Fibroblast of lung (primary cell): ENCODE data around the gene ZC3H12C. TPM values are rescaled to one million over a fixed set of nuclear protein-coding genes. Genes with fewer than 3 reads are reported as not detected.

Source experiments
- DNase-seq, 2 donors: peaks; one replicate each; pipeline versions ENCODE4 v3.0.0 to v3.0.0-alpha.2; 2010; ENCODE audit warnings: low read depth in 2 of 2
- H2AFZ ChIP-seq: 2 replicates; pipeline ENCODE4 v1.5.1; 2012; ENCODE audit warnings: low read length, control low read depth, inconsistent platforms
- H3K27ac ChIP-seq: 2 replicates; pipeline ENCODE4 v1.5.1; 2011; ENCODE audit warnings: low read length, control low read depth; ENCODE audit not compliant: insufficient read depth
- H3K27me3 ChIP-seq: 2 replicates; pipeline ENCODE4 v1.5.1; 2011; ENCODE audit warnings: mild to moderate bottlenecking, low read length; ENCODE audit not compliant: control insufficient read depth, insufficient read depth
- H3K36me3 ChIP-seq: 2 replicates; pipeline ENCODE4 v1.5.1; 2011; ENCODE audit warnings: low read length; ENCODE audit not compliant: control insufficient read depth, insufficient read depth
- H3K4me1 ChIP-seq: 2 replicates; pipeline ENCODE4 v1.5.1; 2011; ENCODE audit warnings: low read length; ENCODE audit not compliant: control insufficient read depth, insufficient read depth; ENCODE audit errors: extremely low read depth
- H3K4me2 ChIP-seq: 2 replicates; pipeline ENCODE4 v1.5.1; 2011; ENCODE audit warnings: low read length, control low read depth; ENCODE audit not compliant: insufficient read depth; ENCODE audit errors: extremely low read depth
- H3K4me3 ChIP-seq, 4 experiments: fragments of 200-600 bp in 1 of 4; sonication (generic) in 1 of 4; replicated peaks in 1 of 4; 2 replicates each; pipeline ENCODE4 v1.5.1; 2011 to 2016; ENCODE audit warnings: low read length in 4 of 4, low read depth in 3 of 4, mild to moderate bottlenecking in 3 of 4, control low read depth in 2 of 4, inconsistent platforms in 1 of 4, mixed read lengths in 1 of 4; ENCODE audit not compliant: insufficient read depth in 1 of 4; ENCODE audit errors: control extremely low read depth in 1 of 4
- H3K79me2 ChIP-seq: 2 replicates; pipeline ENCODE4 v1.5.1; 2012; ENCODE audit warnings: mild to moderate bottlenecking, low read length, inconsistent platforms; ENCODE audit not compliant: control insufficient read depth, insufficient read depth
- H3K9ac ChIP-seq: 2 replicates; pipeline ENCODE4 v1.5.1; 2011; ENCODE audit warnings: mild to moderate bottlenecking, low read length, control low read depth; ENCODE audit not compliant: insufficient read depth
- H3K9me3 ChIP-seq: 2 replicates; pipeline ENCODE4 v1.5.1; 2012; ENCODE audit warnings: low read depth, low read length; ENCODE audit not compliant: control insufficient read depth, insufficient read depth
- H4K20me1 ChIP-seq: 2 replicates; pipeline ENCODE4 v1.5.1; 2011; ENCODE audit warnings: low read length; ENCODE audit not compliant: control insufficient read depth, insufficient read depth; ENCODE audit errors: extremely low read depth
- EZH2 ChIP-seq: IDR thresholded peaks from 2 replicates; pipeline ENCODE4 v1.5.1; 2012; ENCODE audit warnings: low read length, control low read depth, mild to moderate bottlenecking; ENCODE audit errors: missing control alignments
- polyA plus RNA-seq, 2 donors: library from polyadenylated mRNA; depleted of rRNA in 1 of 2; stranded (reverse) in 1 of 2; unstranded in 1 of 2; fragments of >200 nt; gene quantifications; 2 replicates each; pipeline ENCODE4 v1.2.1, GENCODE V29; 2011 to 2012; ENCODE audit warnings: missing spikeins in 1 of 2
- total RNA-seq: library from RNA; depleted of rRNA; stranded (reverse); fragments of >200 nt; gene quantifications from 2 replicates; pipeline ENCODE4 v1.2.1, GENCODE V29; 2014
- TF ChIP-seq, protein P1 (sequence below), 2 donors: IDR thresholded peaks in 1 of 2; conservative IDR thresholded peaks in 1 of 2; 1 replicate in 1 of 2; 2 replicates in 1 of 2; pipeline ENCODE4 v1.5.1; 2011 to 2012; ENCODE audit warnings: low read length in 2 of 2, control low read depth in 1 of 2, inconsistent platforms in 1 of 2, low read depth in 1 of 2, mild to moderate bottlenecking in 1 of 2

ZC3H12C gene
- total and polyA plus RNA-seq, 2 donors (not counting 1 experiment from before 2014, with no cell fraction given): 7.2 to 10.1 TPM

DNA sequence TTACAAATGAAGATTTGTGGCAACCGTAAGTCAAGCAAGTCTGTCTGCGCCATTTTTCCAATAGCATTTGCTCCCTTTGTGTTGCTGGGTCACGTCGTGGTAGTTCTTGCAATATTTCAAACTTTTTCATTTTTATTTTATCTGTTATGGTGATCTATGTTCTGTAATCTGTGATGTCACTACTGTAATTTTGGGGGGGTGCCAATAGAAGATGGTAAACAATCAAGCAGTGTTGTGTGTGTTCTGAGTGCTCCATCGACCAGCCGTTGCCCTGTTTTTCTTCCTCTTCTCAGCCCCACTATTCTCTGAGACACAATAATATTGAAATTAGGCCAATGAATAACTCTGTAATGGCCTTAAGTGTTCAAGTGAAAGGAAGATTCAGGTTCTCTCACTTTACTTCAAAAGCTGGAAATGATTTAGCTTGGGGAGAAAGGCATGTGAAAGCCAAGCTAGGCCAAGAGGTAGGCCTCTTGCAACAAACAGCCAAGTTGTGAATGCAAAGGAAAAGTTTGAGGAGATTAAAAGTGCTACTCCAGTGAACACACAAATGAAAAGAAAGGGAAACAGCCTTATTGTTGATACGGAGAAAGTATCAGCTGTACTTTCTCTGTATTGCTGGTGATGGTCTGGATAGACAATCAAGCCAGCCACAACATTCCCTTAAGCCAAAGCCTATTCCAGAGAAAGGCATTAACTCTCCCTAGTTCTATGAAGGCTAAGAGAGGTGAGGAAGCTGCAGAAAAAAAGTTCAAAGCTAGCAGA, 7.5 kb downstream of the ZC3H12C start:
- peaks cover 71% of the 10 kb centered on the region for H3K79me2 ChIP-seq
- H3K36me3 ChIP-seq: no peaks in the 10 kb centered on the region
- no peak overlapping the region for H3K4me3 ChIP-seq
- H3K27ac ChIP-seq: no peak overlapping the region
- no peak overlapping the region for H3K4me2 ChIP-seq
- TF ChIP-seq, protein P1, sequence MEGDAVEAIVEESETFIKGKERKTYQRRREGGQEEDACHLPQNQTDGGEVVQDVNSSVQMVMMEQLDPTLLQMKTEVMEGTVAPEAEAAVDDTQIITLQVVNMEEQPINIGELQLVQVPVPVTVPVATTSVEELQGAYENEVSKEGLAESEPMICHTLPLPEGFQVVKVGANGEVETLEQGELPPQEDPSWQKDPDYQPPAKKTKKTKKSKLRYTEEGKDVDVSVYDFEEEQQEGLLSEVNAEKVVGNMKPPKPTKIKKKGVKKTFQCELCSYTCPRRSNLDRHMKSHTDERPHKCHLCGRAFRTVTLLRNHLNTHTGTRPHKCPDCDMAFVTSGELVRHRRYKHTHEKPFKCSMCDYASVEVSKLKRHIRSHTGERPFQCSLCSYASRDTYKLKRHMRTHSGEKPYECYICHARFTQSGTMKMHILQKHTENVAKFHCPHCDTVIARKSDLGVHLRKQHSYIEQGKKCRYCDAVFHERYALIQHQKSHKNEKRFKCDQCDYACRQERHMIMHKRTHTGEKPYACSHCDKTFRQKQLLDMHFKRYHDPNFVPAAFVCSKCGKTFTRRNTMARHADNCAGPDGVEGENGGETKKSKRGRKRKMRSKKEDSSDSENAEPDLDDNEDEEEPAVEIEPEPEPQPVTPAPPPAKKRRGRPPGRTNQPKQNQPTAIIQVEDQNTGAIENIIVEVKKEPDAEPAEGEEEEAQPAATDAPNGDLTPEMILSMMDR (conservative IDR thresholded peaks at IDR 0.05 in 1 of 2, IDR thresholded peaks at IDR 0.05 in 1 of 2; ENCODE audit: low read depth in 1 of 2, low read length in 2 of 2): no peak
- no peak for TF ChIP-seq EZH2
- H3K9me3 ChIP-seq: no peaks in the 10 kb centered on the region
- H3K4me1 ChIP-seq: no peaks in the 10 kb centered on the region
- H2AFZ ChIP-seq: no peak overlapping the region
- no peaks in the 10 kb centered on the region for H4K20me1 ChIP-seq
- no peak for DNase-seq
- H3K9ac ChIP-seq: no peak overlapping the region
- no peaks in the 10 kb centered on the region for H3K27me3 ChIP-seq

DNA sequence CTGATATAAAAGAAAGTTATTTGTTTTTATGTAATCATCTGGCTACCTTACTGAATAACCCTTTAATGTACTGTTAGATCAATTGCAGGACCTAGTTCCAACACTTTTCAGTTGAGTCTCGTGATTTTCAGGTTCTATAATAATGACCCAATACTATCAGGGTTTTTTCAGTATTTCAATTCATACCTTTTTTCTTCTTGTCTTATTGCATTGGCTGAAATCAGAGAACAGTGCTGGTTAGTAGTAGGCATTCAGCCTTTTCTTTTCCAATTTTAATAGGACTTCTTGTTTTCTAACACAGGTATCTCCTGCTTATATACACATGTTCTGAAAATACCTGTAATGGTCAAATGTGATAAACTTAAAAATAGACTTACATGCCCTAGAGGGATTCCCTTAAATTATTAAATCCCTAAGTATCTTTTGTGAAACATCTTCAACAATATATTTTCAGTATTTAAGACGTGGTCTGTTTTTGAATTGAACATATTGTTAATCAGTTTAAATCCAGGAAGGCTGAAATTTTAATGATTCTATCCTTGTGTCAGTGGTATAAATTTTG, 13.6 kb downstream of the ZC3H12C start:
- Histone ChIP-seq H3K4me3 (no peak overlapping the region), H4K20me1 (no peaks in the 10 kb centered on the region), H3K27me3 (no peaks in the 10 kb centered on the region), H3K27ac (no peak overlapping the region), H3K4me2 (no peak overlapping the region), H2AFZ (no peak overlapping the region), H3K79me2 (peaks cover 52% of the 10 kb centered on the region), H3K9ac (no peak overlapping the region), H3K4me1 (no peaks in the 10 kb centered on the region), H3K9me3 (no peaks in the 10 kb centered on the region), H3K36me3 (no peaks in the 10 kb centered on the region)
- DNase-seq: no peak
- TF ChIP-seq, protein P1 (conservative IDR thresholded peaks at IDR 0.05 in 1 of 2, IDR thresholded peaks at IDR 0.05 in 1 of 2; ENCODE audit: low read depth in 1 of 2, low read length in 2 of 2): no peak
- TF ChIP-seq EZH2: no peak

DNA sequence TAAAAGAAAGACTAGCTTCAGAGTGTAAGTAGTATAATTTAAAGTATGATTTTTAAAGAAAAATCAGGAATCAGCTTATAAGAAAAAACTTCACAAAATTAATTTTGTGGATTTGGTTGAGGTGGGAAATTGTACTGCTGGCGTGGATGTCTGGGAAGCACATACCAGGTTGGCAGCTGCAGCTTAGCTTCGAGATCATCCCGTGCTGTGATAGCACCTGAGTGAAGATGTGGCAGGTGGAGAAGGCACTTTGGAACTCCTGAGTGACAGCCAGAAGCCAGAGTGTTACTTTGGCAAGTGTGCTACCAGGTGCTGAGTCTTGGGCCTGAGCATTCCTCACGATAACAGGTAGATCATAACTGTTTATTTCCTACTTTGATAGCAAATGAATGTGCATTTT, 17.7 kb downstream of the ZC3H12C start:
- Histone ChIP-seq H3K27me3 (no peaks in the 10 kb centered on the region), H4K20me1 (no peaks in the 10 kb centered on the region), H3K4me2 (no peak overlapping the region), H2AFZ (no peak overlapping the region), H3K4me1 (no peaks in the 10 kb centered on the region), H3K27ac (no peak overlapping the region), H3K79me2 (peaks cover 53% of the 10 kb centered on the region), H3K4me3 (no peak overlapping the region), H3K9ac (no peak overlapping the region), H3K36me3 (no peaks in the 10 kb centered on the region), H3K9me3 (no peaks in the 10 kb centered on the region)
- no peak for DNase-seq
- TF ChIP-seq, protein P1 (conservative IDR thresholded peaks at IDR 0.05 in 1 of 2, IDR thresholded peaks at IDR 0.05 in 1 of 2; ENCODE audit: low read depth in 1 of 2, low read length in 2 of 2): no peak
- TF ChIP-seq EZH2: no peak
